A549 (cell line): ENCODE data around the gene LIMK2.

Source experiments
- BHLHE40 ChIP-seq: IDR thresholded peaks from 2 replicates; pipeline ENCODE4 v1.6.1; 2012; ENCODE audit warnings: low read depth, low read length, inconsistent platforms
- CBX2 ChIP-seq: fragments of 200-600 bp; sonication (generic); IDR thresholded peaks from 2 replicates; pipeline ENCODE4 v1.6.1; 2016; ENCODE audit warnings: low read depth, mild to moderate bottlenecking, borderline replicate concordance
- KDM1A ChIP-seq: fragments of 200-600 bp; sonication (generic); IDR thresholded peaks from 2 replicates; pipeline ENCODE4 v1.6.1; 2016; ENCODE audit warnings: low read depth, mild to moderate bottlenecking
- MAFK ChIP-seq: fragments of 450-650 bp; IDR thresholded peaks from 2 replicates; pipeline ENCODE4 v1.6.1; 2014; ENCODE audit not compliant: partially characterized antibody
- PHF8 ChIP-seq: fragments of 200-600 bp; sonication (generic); IDR thresholded peaks from 2 replicates; pipeline ENCODE4 v1.6.1; 2016; ENCODE audit warnings: low read depth, mild to moderate bottlenecking, antibody characterized with exemption, moderate library complexity, borderline replicate concordance
- POLR2A ChIP-seq: IDR thresholded peaks from 2 replicates; pipeline ENCODE4 v1.6.1; 2012; ENCODE audit warnings: mild to moderate bottlenecking, low read length
- RAD21 ChIP-seq, 2 experiments: fragments of >200 bp in 1 of 2; sonication (Bioruptor Twin) in 1 of 2; formaldehyde crosslinking in 1 of 2; IDR thresholded peaks in 1 of 2; conservative IDR thresholded peaks in 1 of 2; 2 replicates in 1 of 2; 3 replicates in 1 of 2; pipeline ENCODE4 v1.6.1; 2012 to 2018; ENCODE audit warnings: inconsistent platforms in 1 of 2
- RFX5 ChIP-seq: fragments of 450-650 bp; IDR thresholded peaks from 2 replicates; pipeline ENCODE4 v1.7.1; 2014; ENCODE audit warnings: antibody characterized with exemption, mild to moderate bottlenecking, moderate library complexity
- TF ChIP-seq, protein P1 (sequence below): fragments of >200 bp; sonication (Bioruptor Twin); formaldehyde crosslinking; IDR thresholded peaks from 3 replicates; pipeline ENCODE4 v1.5.1; 2016
- TF ChIP-seq, protein P2 (sequence below): fragments of 200-600 bp; sonication (generic); IDR thresholded peaks from 2 replicates; pipeline ENCODE4 v1.6.1; 2016; ENCODE audit warnings: antibody characterized with exemption, mild to moderate bottlenecking, moderate library complexity
- TF ChIP-seq, protein P3 (sequence below): fragments of >200 bp; sonication (Bioruptor Twin); formaldehyde crosslinking; IDR thresholded peaks from 2 replicates; pipeline ENCODE4 v1.6.1; 2016

- TF ChIP-seq MAFK (no peak), CBX2 (no peak), RFX5 (no peak), PHF8 (no peak), RAD21 (conservative IDR thresholded peaks at IDR 0.05 in 1 of 2, IDR thresholded peaks at IDR 0.05 in 1 of 2) (no peak), KDM1A (no peak), BHLHE40 (no peak), POLR2A (no peak)
- TF ChIP-seq, protein P1, sequence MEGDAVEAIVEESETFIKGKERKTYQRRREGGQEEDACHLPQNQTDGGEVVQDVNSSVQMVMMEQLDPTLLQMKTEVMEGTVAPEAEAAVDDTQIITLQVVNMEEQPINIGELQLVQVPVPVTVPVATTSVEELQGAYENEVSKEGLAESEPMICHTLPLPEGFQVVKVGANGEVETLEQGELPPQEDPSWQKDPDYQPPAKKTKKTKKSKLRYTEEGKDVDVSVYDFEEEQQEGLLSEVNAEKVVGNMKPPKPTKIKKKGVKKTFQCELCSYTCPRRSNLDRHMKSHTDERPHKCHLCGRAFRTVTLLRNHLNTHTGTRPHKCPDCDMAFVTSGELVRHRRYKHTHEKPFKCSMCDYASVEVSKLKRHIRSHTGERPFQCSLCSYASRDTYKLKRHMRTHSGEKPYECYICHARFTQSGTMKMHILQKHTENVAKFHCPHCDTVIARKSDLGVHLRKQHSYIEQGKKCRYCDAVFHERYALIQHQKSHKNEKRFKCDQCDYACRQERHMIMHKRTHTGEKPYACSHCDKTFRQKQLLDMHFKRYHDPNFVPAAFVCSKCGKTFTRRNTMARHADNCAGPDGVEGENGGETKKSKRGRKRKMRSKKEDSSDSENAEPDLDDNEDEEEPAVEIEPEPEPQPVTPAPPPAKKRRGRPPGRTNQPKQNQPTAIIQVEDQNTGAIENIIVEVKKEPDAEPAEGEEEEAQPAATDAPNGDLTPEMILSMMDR: no peak
- TF ChIP-seq, protein P2, sequence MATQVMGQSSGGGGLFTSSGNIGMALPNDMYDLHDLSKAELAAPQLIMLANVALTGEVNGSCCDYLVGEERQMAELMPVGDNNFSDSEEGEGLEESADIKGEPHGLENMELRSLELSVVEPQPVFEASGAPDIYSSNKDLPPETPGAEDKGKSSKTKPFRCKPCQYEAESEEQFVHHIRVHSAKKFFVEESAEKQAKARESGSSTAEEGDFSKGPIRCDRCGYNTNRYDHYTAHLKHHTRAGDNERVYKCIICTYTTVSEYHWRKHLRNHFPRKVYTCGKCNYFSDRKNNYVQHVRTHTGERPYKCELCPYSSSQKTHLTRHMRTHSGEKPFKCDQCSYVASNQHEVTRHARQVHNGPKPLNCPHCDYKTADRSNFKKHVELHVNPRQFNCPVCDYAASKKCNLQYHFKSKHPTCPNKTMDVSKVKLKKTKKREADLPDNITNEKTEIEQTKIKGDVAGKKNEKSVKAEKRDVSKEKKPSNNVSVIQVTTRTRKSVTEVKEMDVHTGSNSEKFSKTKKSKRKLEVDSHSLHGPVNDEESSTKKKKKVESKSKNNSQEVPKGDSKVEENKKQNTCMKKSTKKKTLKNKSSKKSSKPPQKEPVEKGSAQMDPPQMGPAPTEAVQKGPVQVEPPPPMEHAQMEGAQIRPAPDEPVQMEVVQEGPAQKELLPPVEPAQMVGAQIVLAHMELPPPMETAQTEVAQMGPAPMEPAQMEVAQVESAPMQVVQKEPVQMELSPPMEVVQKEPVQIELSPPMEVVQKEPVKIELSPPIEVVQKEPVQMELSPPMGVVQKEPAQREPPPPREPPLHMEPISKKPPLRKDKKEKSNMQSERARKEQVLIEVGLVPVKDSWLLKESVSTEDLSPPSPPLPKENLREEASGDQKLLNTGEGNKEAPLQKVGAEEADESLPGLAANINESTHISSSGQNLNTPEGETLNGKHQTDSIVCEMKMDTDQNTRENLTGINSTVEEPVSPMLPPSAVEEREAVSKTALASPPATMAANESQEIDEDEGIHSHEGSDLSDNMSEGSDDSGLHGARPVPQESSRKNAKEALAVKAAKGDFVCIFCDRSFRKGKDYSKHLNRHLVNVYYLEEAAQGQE: no peak
- TF ChIP-seq, protein P3, sequence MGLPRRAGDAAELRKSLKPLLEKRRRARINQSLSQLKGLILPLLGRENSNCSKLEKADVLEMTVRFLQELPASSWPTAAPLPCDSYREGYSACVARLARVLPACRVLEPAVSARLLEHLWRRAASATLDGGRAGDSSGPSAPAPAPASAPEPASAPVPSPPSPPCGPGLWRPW: no peak
Measured at GRCh38 chr22:31241936-31242335, 29.8 kb downstream of the LIMK2 start.
